CD4-positive, CD25-positive, alpha-beta regulatory T cell (primary cell): ENCODE data around the gene SLC26A4. TPM values are rescaled to one million over a fixed set of nuclear protein-coding genes. Genes with fewer than 3 reads are reported as not detected.

ENCODE experiments used
- ATAC-seq, 2 donors: fragments of 150-1000 bp; cut with Tn5 transposase; one replicate each; pipeline ENCODE4 v1.10.0; 2021; ENCODE audit warnings: low read depth in 2 of 2, moderate number of reproducible peaks in 2 of 2, moderate library complexity in 1 of 2
- DNase-seq, 3 donors: peaks; one replicate each; pipeline versions ENCODE4 v3.0.0 to v3.0.0-alpha.2; 2012 to 2022; ENCODE audit warnings: mixed read lengths in 1 of 3
- H3K27ac ChIP-seq: one replicate; pipeline ENCODE4 v1.7.0; 2013; ENCODE audit warnings: mild to moderate bottlenecking, low read length; ENCODE audit not compliant: insufficient read depth, poor library complexity, severe bottlenecking
- H3K27me3 ChIP-seq: one replicate; pipeline ENCODE4 v1.7.0; 2013; ENCODE audit warnings: low read length; ENCODE audit not compliant: control insufficient read depth, insufficient read depth
- H3K36me3 ChIP-seq: one replicate; pipeline ENCODE4 v1.7.0; 2013; ENCODE audit warnings: mild to moderate bottlenecking, low read length, moderate library complexity; ENCODE audit not compliant: control insufficient read depth, insufficient read depth
- H3K4me1 ChIP-seq: 2 replicates; pipeline ENCODE4 v1.7.0; 2013; ENCODE audit warnings: mild to moderate bottlenecking, low read length; ENCODE audit not compliant: insufficient read depth, control insufficient read depth, poor library complexity, severe bottlenecking
- H3K4me3 ChIP-seq: one replicate; pipeline ENCODE4 v1.7.0; 2013; ENCODE audit warnings: low read depth, mild to moderate bottlenecking, low read length, moderate library complexity
- H3K9me3 ChIP-seq, 2 experiments: 1 replicate in 1 of 2; 2 replicates in 1 of 2; pipeline ENCODE4 v1.7.0; 2013; ENCODE audit warnings: low read length in 2 of 2, mild to moderate bottlenecking in 1 of 2, moderate library complexity in 1 of 2; ENCODE audit not compliant: control insufficient read depth in 2 of 2
- H3K27ac Mint-ChIP-seq, 3 donors: one replicate each; pipeline ENCODE4 v1.8.0; 2020 to 2022; ENCODE audit warnings: mild to moderate bottlenecking in 3 of 3, mixed read lengths in 3 of 3, moderate library complexity in 2 of 3
- H3K27me3 Mint-ChIP-seq: one replicate; pipeline ENCODE4 v1.8.0; 2022; ENCODE audit warnings: mild to moderate bottlenecking, mixed read lengths
- H3K36me3 Mint-ChIP-seq: one replicate; pipeline ENCODE4 v1.8.0; 2020; ENCODE audit warnings: mixed read lengths
- H3K4me1 Mint-ChIP-seq, 4 donors: one replicate each; pipeline ENCODE4 v1.8.0; 2020 to 2022; ENCODE audit warnings: mixed read lengths in 4 of 4, mild to moderate bottlenecking in 1 of 4
- H3K4me3 Mint-ChIP-seq, 4 donors: one replicate each; pipeline ENCODE4 v1.8.0; 2020 to 2022; ENCODE audit warnings: mild to moderate bottlenecking in 4 of 4, mixed read lengths in 4 of 4, moderate library complexity in 3 of 4
- H3K9me3 Mint-ChIP-seq, 7 donors: one replicate each; pipeline ENCODE4 v1.8.0; 2020 to 2022; ENCODE audit warnings: mixed read lengths in 7 of 7, mild to moderate bottlenecking in 3 of 7, moderate library complexity in 2 of 7
- polyA plus RNA-seq, 4 donors: library from polyadenylated mRNA; unstranded; fragments of 300-500 nt; fragmentation: Illumina TruSeq; gene quantifications; one replicate each; pipeline ENCODE4 v1.2.3, GENCODE V29; 2021
- total RNA-seq: library from RNA; stranded (reverse); gene quantifications from one replicate; pipeline ENCODE4 v1.2.3, GENCODE V29; 2022

SLC26A4 gene
- total and polyA plus RNA-seq, 5 donors from 2014 or later: 0.10 to 0.21 (median 0.11) TPM; not detected in 2

GRCh38 chr7:107687656-107688055 lies 27.0 kb downstream of the SLC26A4 start:
- DNase-seq: no peak

GRCh38 chr7:107689553-107689952 lies 28.9 kb downstream of the SLC26A4 start:
- ATAC-seq (no peak), DNase-seq (no peak)
- Mint-ChIP-seq H3K4me3 (no peak overlapping the region), H3K9me3 (no peaks in the 10 kb centered on the region), H3K27ac (no peak overlapping the region), H3K27me3 (peaks cover 25% of the 10 kb centered on the region), H3K36me3 (no peaks in the 10 kb centered on the region), H3K4me1 (peaks cover 0 to 19% (median 9%) of the 10 kb centered on the region in 4 donors)
- H3K4me1 ChIP-seq: peaks cover 6% of the 10 kb centered on the region
- no peak overlapping the region for H3K27ac ChIP-seq
- no peaks in the 10 kb centered on the region for H3K9me3 ChIP-seq
- H3K4me3 ChIP-seq: no peak overlapping the region
- H3K36me3 ChIP-seq: no peaks in the 10 kb centered on the region
- H3K27me3 ChIP-seq: no peaks in the 10 kb centered on the region

More at GRCh38 chr7:107687656-107688055, 27.0 kb downstream of the SLC26A4 start:
- Histone ChIP-seq H3K36me3 (no peaks in the 10 kb centered on the region), H3K4me3 (no peak overlapping the region), H3K27ac (no peak overlapping the region), H3K9me3 (no peaks in the 10 kb centered on the region), H3K27me3 (no peaks in the 10 kb centered on the region), H3K4me1 (peaks cover 6% of the 10 kb centered on the region)
- no peaks in the 10 kb centered on the region for H3K36me3 Mint-ChIP-seq
- H3K27me3 Mint-ChIP-seq: peaks cover 7% of the 10 kb centered on the region
- ATAC-seq: no peak
- H3K27ac Mint-ChIP-seq: no peak overlapping the region
- H3K4me1 Mint-ChIP-seq: peaks cover 0 to 19% (median 9%) of the 10 kb centered on the region in 4 donors
- no peaks in the 10 kb centered on the region for H3K9me3 Mint-ChIP-seq
- H3K4me3 Mint-ChIP-seq: no peak overlapping the region

GRCh38 chr7:107690084-107690483 lies 29.5 kb downstream of the SLC26A4 start:
- Histone ChIP-seq H3K27ac (no peak overlapping the region), H3K4me1 (peaks cover 5% of the 10 kb centered on the region), H3K27me3 (no peaks in the 10 kb centered on the region), H3K36me3 (no peaks in the 10 kb centered on the region), H3K4me3 (no peak overlapping the region), H3K9me3 (no peaks in the 10 kb centered on the region)
- ATAC-seq: no peak
- Mint-ChIP-seq H3K4me3 (no peak overlapping the region), H3K9me3 (no peaks in the 10 kb centered on the region), H3K36me3 (no peaks in the 10 kb centered on the region), H3K27me3 (peaks cover 29% of the 10 kb centered on the region), H3K4me1 (peaks cover 0 to 14% (median 5%) of the 10 kb centered on the region in 4 donors), H3K27ac (no peak overlapping the region)
- DNase-seq: no peak

GRCh38 chr7:107690611-107691010 lies 30.0 kb downstream of the SLC26A4 start:
- H3K27me3 Mint-ChIP-seq: peaks cover 29% of the 10 kb centered on the region
- Histone ChIP-seq H3K27me3 (no peaks in the 10 kb centered on the region), H3K4me1 (no peaks in the 10 kb centered on the region), H3K36me3 (no peaks in the 10 kb centered on the region), H3K4me3 (no peak overlapping the region), H3K9me3 (no peaks in the 10 kb centered on the region), H3K27ac (no peak overlapping the region)
- no peaks in the 10 kb centered on the region for H3K36me3 Mint-ChIP-seq
- H3K4me1 Mint-ChIP-seq: peaks cover 0 to 8% (median 3%) of the 10 kb centered on the region in 4 donors
- no peak for ATAC-seq
- no peaks in the 10 kb centered on the region for H3K9me3 Mint-ChIP-seq
- no peak overlapping the region for H3K27ac Mint-ChIP-seq
- no peak for DNase-seq
- H3K4me3 Mint-ChIP-seq: no peak overlapping the region

- Histone ChIP-seq H3K9me3 (no peaks in the 10 kb centered on the region), H3K4me1 (no peaks in the 10 kb centered on the region), H3K27me3 (no peaks in the 10 kb centered on the region), H3K27ac (no peak overlapping the region), H3K4me3 (no peak overlapping the region), H3K36me3 (no peaks in the 10 kb centered on the region)
- Mint-ChIP-seq H3K36me3 (no peaks in the 10 kb centered on the region), H3K27ac (no peak overlapping the region), H3K9me3 (no peaks in the 10 kb centered on the region), H3K27me3 (peaks cover 31% of the 10 kb centered on the region), H3K4me3 (no peak overlapping the region), H3K4me1 (peaks cover 0 to 6% (median 2%) of the 10 kb centered on the region in 4 donors)
- no peak for ATAC-seq
- no peak for DNase-seq
Observed at GRCh38 chr7:107691716-107692115, 31.1 kb downstream of the SLC26A4 start.

GRCh38 chr7:107692501-107692900 lies 31.9 kb downstream of the SLC26A4 start:
- H3K36me3 Mint-ChIP-seq: no peaks in the 10 kb centered on the region
- ATAC-seq (no peak), DNase-seq (no peak)
- H3K9me3 Mint-ChIP-seq: no peaks in the 10 kb centered on the region
- no peaks in the 10 kb centered on the region for H3K36me3 ChIP-seq
- no peak overlapping the region for H3K4me3 ChIP-seq
- H3K27ac ChIP-seq: no peak overlapping the region
- peaks cover 0 to 2% (median 0%) of the 10 kb centered on the region in 4 donors for H3K4me1 Mint-ChIP-seq
- H3K4me3 Mint-ChIP-seq: no peak overlapping the region
- H3K27me3 Mint-ChIP-seq: peaks cover 35% of the 10 kb centered on the region
- H3K27ac Mint-ChIP-seq: no peak overlapping the region
- H3K4me1 ChIP-seq: no peaks in the 10 kb centered on the region
- H3K9me3 ChIP-seq: no peaks in the 10 kb centered on the region
- no peaks in the 10 kb centered on the region for H3K27me3 ChIP-seq

GRCh38 chr7:107693396-107693795 lies 32.8 kb downstream of the SLC26A4 start:
- peaks cover 0 to 2% (median 0%) of the 10 kb centered on the region in 4 donors for H3K4me1 Mint-ChIP-seq
- H3K27ac ChIP-seq: no peak overlapping the region

GRCh38 chr7:107694386-107694785 lies 33.8 kb downstream of the SLC26A4 start:
- ATAC-seq (no peak), DNase-seq (no peak)
- Mint-ChIP-seq H3K27ac (no peak overlapping the region), H3K9me3 (no peaks in the 10 kb centered on the region), H3K27me3 (peaks cover 35% of the 10 kb centered on the region), H3K36me3 (no peaks in the 10 kb centered on the region), H3K4me3 (no peak overlapping the region), H3K4me1 (peaks cover 0 to 2% (median 0%) of the 10 kb centered on the region in 4 donors)
- Histone ChIP-seq H3K4me3 (no peak overlapping the region), H3K9me3 (no peaks in the 10 kb centered on the region), H3K36me3 (no peaks in the 10 kb centered on the region), H3K4me1 (no peaks in the 10 kb centered on the region), H3K27me3 (no peaks in the 10 kb centered on the region), H3K27ac (no peak overlapping the region)

More at GRCh38 chr7:107693396-107693795, 32.8 kb downstream of the SLC26A4 start:
- ATAC-seq (no peak), DNase-seq (no peak)
- Mint-ChIP-seq H3K9me3 (no peaks in the 10 kb centered on the region), H3K27ac (no peak overlapping the region), H3K36me3 (no peaks in the 10 kb centered on the region), H3K4me3 (no peak overlapping the region), H3K27me3 (peaks cover 35% of the 10 kb centered on the region)
- no peaks in the 10 kb centered on the region for H3K9me3 ChIP-seq
- no peaks in the 10 kb centered on the region for H3K36me3 ChIP-seq
- H3K27me3 ChIP-seq: no peaks in the 10 kb centered on the region
- H3K4me3 ChIP-seq: no peak overlapping the region
- no peaks in the 10 kb centered on the region for H3K4me1 ChIP-seq
